HEK293 (cell line): ENCODE results near the gene DPF3.

ENCODE experiments used
- CTCF ChIP-seq: fragments of 450-650 bp; formaldehyde crosslinking; IDR thresholded peaks from 2 replicates; pipeline ENCODE4 v1.5.1; 2016; ENCODE audit warnings: missing biosample characterization, missing genetic modification characterization
- HOXA7 ChIP-seq: sonication (generic); formaldehyde crosslinking; IDR thresholded peaks from 2 replicates; pipeline ENCODE4 v1.8.1; 2022; ENCODE audit warnings: missing genetic modification reagents, borderline replicate concordance
- SALL2 ChIP-seq: fragments of 450-650 bp; formaldehyde crosslinking; IDR thresholded peaks from 2 replicates; pipeline ENCODE4 v1.5.0; 2017; ENCODE audit warnings: missing biosample characterization, mild to moderate bottlenecking, missing genetic modification characterization, borderline replicate concordance
- ZNF112 ChIP-seq: fragments of 450-650 bp; formaldehyde crosslinking; IDR thresholded peaks from 2 replicates; pipeline ENCODE4 v1.5.0; 2017; ENCODE audit warnings: missing biosample characterization, missing genetic modification characterization
- ZNF121 ChIP-seq: fragments of 450-650 bp; formaldehyde crosslinking; IDR thresholded peaks from 2 replicates; pipeline ENCODE4 v1.5.1; 2016; ENCODE audit warnings: missing biosample characterization, missing genetic modification characterization
- ZNF138 ChIP-seq: fragments of 450-650 bp; formaldehyde crosslinking; IDR thresholded peaks from 2 replicates; pipeline ENCODE4 v1.5.1; 2016; ENCODE audit warnings: missing biosample characterization, missing genetic modification characterization, borderline replicate concordance
- ZNF223 ChIP-seq: fragments of 450-650 bp; formaldehyde crosslinking; IDR thresholded peaks from 2 replicates; pipeline ENCODE4 v1.5.1; 2016; ENCODE audit warnings: missing biosample characterization, missing genetic modification characterization
- ZNF274 ChIP-seq, 2 experiments: fragments of 200-500 bp in 1 of 2; fragments of 450-650 bp in 1 of 2; sonication (Bioruptor generic) in 1 of 2; formaldehyde crosslinking in 1 of 2; IDR thresholded peaks; 2 replicates each; pipeline versions ENCODE4 v1.5.1 to v1.6.1; 2014 to 2016; ENCODE audit warnings: borderline replicate concordance in 1 of 2, inconsistent platforms in 1 of 2, low read length in 1 of 2, missing biosample characterization in 1 of 2, missing genetic modification characterization in 1 of 2

GRCh38 chr14:72882047-72882446, 11.9 kb downstream of the DPF3 start:
- TF ChIP-seq ZNF112 (tag by site-specific recombination), result no peak
- TF ChIP-seq CTCF (tag by site-specific recombination), result no peak
- TF ChIP-seq ZNF121 (tag by site-specific recombination), result no peak
- no peak for TF ChIP-seq ZNF223 (tag by site-specific recombination)
- TF ChIP-seq SALL2 (tag by site-specific recombination), result no peak
- TF ChIP-seq HOXA7, result no peak
- no peak for TF ChIP-seq ZNF138
- no peak for TF ChIP-seq ZNF274 (IDR thresholded peaks at IDR 0.05; ENCODE audit: low read length)
- no peak for TF ChIP-seq ZNF274 (tag by site-specific recombination; IDR thresholded peaks at IDR 0.05; ENCODE audit: borderline replicate concordance)
